Effector memory CD4-positive, alpha-beta T cell (primary cell): ENCODE data around the gene GAPDH.
A peak's percentile ranks its signal among the peaks of the same experiment; 100 is the strongest.

Experiments
- DNase-seq, 3 donors: peaks; one replicate each; pipeline ENCODE4 v3.0.0-alpha.2; 2020
- H3K27ac ChIP-seq: 2 replicates; pipeline ENCODE4 v1.7.0; 2013; ENCODE audit warnings: mild to moderate bottlenecking, low read length, moderate library complexity; ENCODE audit not compliant: insufficient read depth, poor library complexity, severe bottlenecking
- H3K27me3 ChIP-seq: replicated peaks from 2 replicates; pipeline ENCODE4 v1.7.0; 2013; ENCODE audit warnings: mild to moderate bottlenecking, low read length; ENCODE audit not compliant: insufficient read depth, control insufficient read depth, poor library complexity, severe bottlenecking
- H3K36me3 ChIP-seq: 2 replicates; pipeline ENCODE4 v1.7.0; 2013; ENCODE audit warnings: mild to moderate bottlenecking, low read length, moderate library complexity; ENCODE audit not compliant: control insufficient read depth, insufficient read depth
- H3K4me1 ChIP-seq: 2 replicates; pipeline ENCODE4 v1.7.0; 2013; ENCODE audit warnings: low read length, mild to moderate bottlenecking; ENCODE audit not compliant: control insufficient read depth, insufficient read depth, poor library complexity, severe bottlenecking
- H3K4me3 ChIP-seq: 2 replicates; pipeline ENCODE4 v1.7.0; 2013; ENCODE audit warnings: low read length, low read depth, mild to moderate bottlenecking; ENCODE audit not compliant: insufficient read depth, poor library complexity, severe bottlenecking
- H3K9me3 ChIP-seq: 2 replicates; pipeline ENCODE4 v1.7.0; 2013; ENCODE audit warnings: mild to moderate bottlenecking, low read length, moderate library complexity; ENCODE audit not compliant: control insufficient read depth

Gene GAPDH

DNA sequence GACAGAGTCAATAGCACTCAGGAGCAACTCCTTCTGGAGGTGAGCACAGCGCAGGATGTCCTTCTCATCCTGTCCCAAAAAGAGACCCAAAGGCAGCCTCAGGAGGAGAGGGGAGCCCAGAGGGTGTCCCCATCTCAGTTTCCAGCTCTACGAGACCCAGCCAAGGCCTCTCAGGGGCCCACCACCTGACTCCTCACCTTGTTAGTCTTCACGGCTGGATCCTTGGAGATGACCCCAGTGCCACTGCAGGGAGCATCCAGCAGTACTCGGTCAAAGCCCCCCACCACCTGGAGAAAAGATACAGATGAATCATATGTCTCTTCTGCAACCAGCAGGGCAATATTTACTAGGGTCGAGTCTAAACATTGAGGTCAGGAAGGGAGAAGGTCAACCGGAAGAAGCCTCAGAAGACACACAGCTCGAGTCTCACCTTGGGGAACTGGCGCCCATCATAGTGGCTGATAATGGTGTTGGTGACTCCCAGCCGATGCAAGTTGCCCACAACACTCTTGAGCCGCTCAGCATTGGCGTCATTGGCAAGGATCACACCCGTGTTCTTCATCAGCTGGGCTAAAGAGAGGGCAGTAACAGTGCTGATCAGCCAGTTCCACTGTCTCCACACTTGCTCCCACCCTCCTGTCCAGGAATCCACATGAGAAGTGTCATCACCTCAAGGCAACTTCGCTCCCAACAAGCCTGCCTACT is 26.3 kb downstream of the GAPDH start:
- DNase-seq = no peak
- no peaks in the 10 kb centered on the region for H3K9me3 ChIP-seq
- no peak overlapping the region for H3K27ac ChIP-seq
- H3K4me1 ChIP-seq = peaks cover 9% of the 10 kb centered on the region
- no peak overlapping the region for H3K4me3 ChIP-seq
- H3K27me3 ChIP-seq = no peaks in the 10 kb centered on the region
- H3K36me3 ChIP-seq = peaks cover 54% of the 10 kb centered on the region

DNA sequence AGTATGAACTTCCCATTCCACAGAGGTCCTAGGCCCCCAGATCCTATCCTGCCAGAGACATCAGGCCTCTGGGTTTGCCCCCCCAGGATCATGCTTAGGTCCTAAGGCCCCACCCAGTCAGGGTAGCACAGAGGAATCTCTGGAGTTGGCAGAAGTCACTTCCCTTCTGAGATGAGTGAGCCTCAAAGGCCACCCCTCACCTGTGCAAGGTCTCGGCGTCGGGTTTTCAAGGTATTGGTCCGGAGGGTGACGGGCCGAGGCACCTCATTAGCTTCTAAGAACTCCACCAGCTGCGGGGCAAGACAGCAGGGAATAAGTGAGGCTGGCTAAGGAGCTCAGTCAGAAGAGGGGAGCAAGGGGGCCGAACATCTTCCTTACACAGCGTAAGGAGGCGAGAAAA is 28.6 kb downstream of the GAPDH start:
- H3K36me3 ChIP-seq = peaks cover 65% of the 10 kb centered on the region

DNA sequence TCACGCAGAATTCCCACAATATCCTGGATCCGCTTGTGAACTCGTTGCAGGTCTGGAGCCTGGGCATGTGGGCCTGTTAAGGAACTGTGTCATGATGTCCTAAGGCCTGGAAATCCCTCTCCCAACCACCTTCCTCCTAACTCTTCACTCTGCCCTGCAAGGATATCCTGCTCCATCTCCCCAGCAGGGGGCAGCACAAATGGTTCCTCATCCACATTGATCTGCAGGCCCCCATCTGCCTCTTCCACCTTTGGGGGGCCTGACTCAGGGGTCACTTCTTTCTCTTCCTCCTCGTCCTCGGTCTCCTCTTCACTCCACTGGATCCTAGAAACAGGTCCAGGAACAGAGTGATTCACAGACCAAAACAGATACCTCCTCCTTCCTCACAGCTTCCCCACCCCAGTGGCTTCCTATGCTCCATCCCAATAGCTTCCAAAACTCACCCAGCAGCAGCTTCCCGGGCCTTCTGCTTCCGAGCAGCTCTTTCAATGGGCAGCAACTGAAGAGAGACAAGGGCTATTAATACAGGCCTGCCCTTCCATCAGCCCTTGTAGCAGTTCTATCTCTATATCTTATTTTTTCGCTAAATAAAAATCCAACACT is 29.2 kb downstream of the GAPDH start:
- H3K36me3 ChIP-seq = peaks cover 65% of the 10 kb centered on the region
- H3K4me3 ChIP-seq = no peak overlapping the region
- no peak overlapping the region for H3K27ac ChIP-seq
- no peaks in the 10 kb centered on the region for H3K27me3 ChIP-seq
- H3K9me3 ChIP-seq = no peaks in the 10 kb centered on the region
- H3K4me1 ChIP-seq = peaks cover 19% of the 10 kb centered on the region
- peak; percentile 34 to 59 (median 39) for DNase-seq

More for the DNA sequence above, 28.6 kb downstream of the GAPDH start:
- DNase-seq = no peak
- Histone ChIP-seq H3K4me3 (no peak overlapping the region), H3K27ac (no peak overlapping the region), H3K4me1 (peaks cover 19% of the 10 kb centered on the region), H3K9me3 (no peaks in the 10 kb centered on the region), H3K27me3 (no peaks in the 10 kb centered on the region)

DNA sequence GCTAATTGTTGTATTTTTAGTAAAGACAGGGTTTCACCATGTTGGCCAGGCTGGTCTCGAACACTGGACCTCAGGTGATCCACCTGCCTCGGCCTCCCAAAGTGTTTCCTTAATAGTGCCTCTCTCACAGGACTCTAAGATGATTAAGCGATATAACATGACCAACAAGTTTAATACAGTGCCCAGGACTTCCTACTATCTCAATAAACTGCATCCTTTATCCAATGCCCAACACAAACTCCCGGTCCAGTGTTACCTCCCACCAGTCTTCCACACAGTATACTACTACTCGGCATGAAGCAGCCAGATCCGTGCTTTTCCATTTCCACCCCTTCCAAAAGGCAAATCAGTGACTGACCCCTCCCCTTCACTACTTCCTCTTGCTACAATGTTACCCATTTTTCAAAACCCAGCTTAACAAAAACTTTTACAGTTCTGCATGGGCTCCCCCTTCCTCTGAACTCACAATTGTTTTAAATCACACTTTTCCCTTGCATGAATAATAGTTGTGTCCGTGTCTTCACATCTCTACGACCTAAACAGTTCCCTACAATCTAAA is 32.9 kb downstream of the GAPDH start:
- H3K9me3 ChIP-seq = no peaks in the 10 kb centered on the region
- H3K27ac ChIP-seq = peak overlapping the region; percentile 88
- H3K4me3 ChIP-seq = peak overlapping the region; percentile 92
- DNase-seq = no peak
- H3K4me1 ChIP-seq = peaks cover 19% of the 10 kb centered on the region
- peaks cover 47% of the 10 kb centered on the region for H3K36me3 ChIP-seq
- no peaks in the 10 kb centered on the region for H3K27me3 ChIP-seq

DNA sequence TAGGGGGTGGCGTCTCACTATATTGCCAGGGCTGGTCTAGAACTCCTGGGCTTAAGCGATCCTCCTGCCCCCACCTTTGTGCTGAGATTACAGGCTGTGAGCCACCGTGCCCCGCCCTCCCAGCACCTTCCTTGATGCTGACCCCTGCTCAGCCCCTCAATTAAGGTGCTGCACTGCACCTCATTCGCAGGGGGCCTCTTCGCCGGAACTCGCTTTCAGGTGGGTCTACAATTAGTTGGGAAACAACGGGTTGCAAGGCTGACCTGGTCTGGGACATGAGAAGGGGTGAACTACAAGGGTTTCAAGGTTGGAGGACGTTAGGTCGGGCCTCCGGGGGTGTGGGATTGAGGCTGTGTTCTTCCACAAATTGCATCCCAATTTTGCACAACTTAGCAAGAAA is 35.0 kb downstream of the GAPDH start:
- H3K27ac ChIP-seq = no peak overlapping the region
- H3K36me3 ChIP-seq = peaks cover 51% of the 10 kb centered on the region
- no peaks in the 10 kb centered on the region for H3K9me3 ChIP-seq
- H3K4me1 ChIP-seq = peaks cover 14% of the 10 kb centered on the region
- no peak for DNase-seq
- no peaks in the 10 kb centered on the region for H3K27me3 ChIP-seq
- no peak overlapping the region for H3K4me3 ChIP-seq

DNA sequence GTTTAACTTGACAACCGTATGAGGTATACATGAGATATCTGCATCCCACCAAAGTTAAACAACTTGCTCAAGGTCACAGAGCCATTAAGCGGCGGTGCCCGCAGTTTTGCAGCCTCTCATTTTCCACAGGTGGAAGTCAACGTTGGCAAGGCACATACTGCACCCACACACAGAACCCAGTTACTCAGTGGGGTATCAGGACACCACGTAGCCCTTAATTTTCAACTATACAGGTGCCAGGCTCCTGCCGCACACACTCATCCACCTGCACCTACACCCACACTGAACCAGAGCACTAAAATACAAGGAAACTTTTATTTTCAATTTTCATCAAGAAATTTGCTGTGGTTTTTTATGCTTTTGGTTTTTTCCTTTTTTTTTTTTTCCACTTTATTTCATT is 35.5 kb downstream of the GAPDH start:
- H3K27me3 ChIP-seq = no peaks in the 10 kb centered on the region
- peaks cover 14% of the 10 kb centered on the region for H3K4me1 ChIP-seq
- no peak for DNase-seq
- H3K27ac ChIP-seq = no peak overlapping the region
- H3K4me3 ChIP-seq = no peak overlapping the region
- peaks cover 52% of the 10 kb centered on the region for H3K36me3 ChIP-seq
- no peaks in the 10 kb centered on the region for H3K9me3 ChIP-seq

DNA sequence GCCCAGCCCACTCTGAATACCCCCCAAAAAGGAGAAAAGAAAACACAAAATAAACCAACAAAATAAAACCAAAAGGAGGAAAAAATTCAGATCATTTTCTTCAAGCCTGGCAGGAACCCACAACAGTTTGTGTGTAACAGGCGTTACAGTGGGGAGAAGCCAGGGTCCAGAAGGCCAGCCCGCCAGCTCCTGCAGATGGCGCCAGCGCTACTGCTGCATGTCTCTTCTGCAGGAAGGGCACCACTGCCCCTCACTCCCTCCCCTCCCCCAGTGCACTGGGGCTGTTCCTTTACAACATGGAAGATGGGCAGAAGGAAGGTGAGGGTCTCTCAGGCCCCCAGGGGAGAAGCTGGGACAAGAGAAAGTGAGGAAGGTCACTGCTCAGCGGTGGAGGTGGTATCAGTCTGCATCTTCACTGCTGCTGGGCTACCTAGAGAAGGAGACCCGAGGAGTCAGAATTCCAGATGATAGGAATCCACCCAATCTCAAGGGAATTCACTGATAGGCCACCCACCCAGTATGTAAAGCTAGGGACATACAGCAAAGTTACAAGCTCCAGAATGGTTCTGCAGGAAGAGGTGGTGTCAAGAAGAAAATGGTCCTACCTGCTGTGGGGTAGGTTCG is 36.1 kb downstream of the GAPDH start:
- Histone ChIP-seq H3K4me1 (peaks cover 13% of the 10 kb centered on the region), H3K4me3 (no peak overlapping the region), H3K36me3 (peaks cover 53% of the 10 kb centered on the region), H3K27me3 (no peaks in the 10 kb centered on the region), H3K9me3 (no peaks in the 10 kb centered on the region), H3K27ac (no peak overlapping the region)
- DNase-seq = no peak

DNA sequence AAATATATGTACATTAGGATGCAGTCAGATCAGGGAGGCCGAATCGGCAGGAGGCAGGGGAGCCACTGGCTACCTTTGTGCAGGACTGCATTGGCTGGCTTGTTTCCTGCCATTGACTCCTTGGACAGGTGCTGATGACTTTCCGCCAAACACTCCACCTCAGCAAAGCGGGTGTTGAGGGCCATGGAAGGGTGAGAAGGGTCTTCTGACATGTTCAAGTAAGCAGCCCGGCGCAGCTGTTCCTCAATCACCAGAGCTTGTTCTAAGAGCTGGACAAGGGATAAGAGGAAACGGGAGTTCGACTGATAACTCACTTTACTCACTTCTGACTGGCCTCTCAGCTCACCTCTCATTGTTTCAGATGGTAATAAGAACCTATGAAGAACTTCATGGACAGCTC is 38.7 kb downstream of the GAPDH start:
- no peak overlapping the region for H3K4me3 ChIP-seq
- no peaks in the 10 kb centered on the region for H3K27me3 ChIP-seq
- H3K36me3 ChIP-seq = peaks cover 64% of the 10 kb centered on the region
- no peaks in the 10 kb centered on the region for H3K4me1 ChIP-seq
- DNase-seq = no peak
- H3K9me3 ChIP-seq = no peaks in the 10 kb centered on the region
- no peak overlapping the region for H3K27ac ChIP-seq

DNA sequence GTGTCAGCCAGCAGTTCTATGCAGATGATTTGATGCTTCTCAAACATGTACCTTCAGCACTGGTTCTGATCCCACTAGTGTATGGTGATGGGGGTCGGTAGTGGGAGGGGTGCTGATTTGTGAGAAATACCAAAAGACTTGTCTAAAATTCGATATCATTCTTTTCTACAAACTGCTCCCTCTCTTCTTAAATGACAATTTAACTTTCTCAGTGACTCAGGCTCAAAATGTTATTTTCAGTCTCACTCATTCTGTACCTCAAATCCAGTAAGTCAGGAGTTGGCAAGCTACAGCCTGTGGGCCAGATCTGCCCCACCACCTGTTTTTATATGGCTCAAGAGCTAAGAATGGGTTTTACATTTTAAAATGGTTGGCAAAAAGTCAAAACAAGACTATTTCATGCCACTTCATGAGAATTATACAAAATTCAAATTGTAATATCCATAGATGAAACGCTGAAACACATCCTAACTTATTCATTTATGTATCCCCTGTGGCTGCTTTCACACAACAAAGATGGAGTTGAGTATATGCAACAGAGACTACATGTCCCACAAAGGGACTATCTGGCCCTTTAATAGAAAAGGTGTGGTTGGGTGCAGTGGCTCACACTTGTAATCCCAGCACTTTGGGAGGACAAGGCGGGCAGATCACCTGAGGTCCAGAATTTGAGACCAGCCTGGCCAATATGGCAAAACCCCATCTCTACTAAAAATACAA is 40.4 kb downstream of the GAPDH start:
- peaks cover 75% of the 10 kb centered on the region for H3K36me3 ChIP-seq
- no peaks in the 10 kb centered on the region for H3K9me3 ChIP-seq
- no peak for DNase-seq
- no peak overlapping the region for H3K4me3 ChIP-seq
- no peaks in the 10 kb centered on the region for H3K27me3 ChIP-seq
- H3K4me1 ChIP-seq = no peaks in the 10 kb centered on the region
- no peak overlapping the region for H3K27ac ChIP-seq
